Panc1 (cell line): ENCODE measurements around the gene TTC28. TPM values are rescaled to one million over a fixed set of nuclear protein-coding genes. Genes with fewer than 3 reads are reported as not detected.
A peak's percentile ranks its signal among the peaks of the same experiment; 100 is the strongest.

Experiments used
- ATAC-seq: fragments of 200-7000 bp; cut with Tn5 transposase; 2 replicates; pipeline ENCODE4 v1.9.1; 2020; ENCODE audit warnings: mild to moderate bottlenecking, moderate library complexity
- BruUV-seq: library from RNA; stranded (reverse); fragments of 400-500 nt; replicated peaks from 2 replicates; lab custom pipeline; 2021; lab: Mats Ljungman, UMichigan
- CTCF ChIA-PET: fragments of 300-600 bp; sonication (Branson Sonifier 250); formaldehyde crosslinking; loops from one replicate; lab custom pipeline; 2022; ENCODE audit warnings: antibody characterized with exemption; lab: Charles Lee
- POLR2A ChIA-PET: fragments of 300-600 bp; sonication (Branson Sonifier 250); formaldehyde crosslinking; loops from one replicate; lab custom pipeline; 2022; ENCODE audit warnings: antibody characterized with exemption; lab: Charles Lee
- DNase-seq: peaks from one replicate; pipeline ENCODE4 v3.0.0-alpha.2; 2010; ENCODE audit warnings: low read depth, low spot score
- H3K27ac ChIP-seq: 2 replicates; pipeline ENCODE4 v1.5.1; 2011; ENCODE audit warnings: mild to moderate bottlenecking, low read length, inconsistent platforms
- H3K27me3 ChIP-seq: fragments of 200-500 bp; sonication (Bioruptor generic); 2 replicates; pipeline ENCODE4 v1.6.0; 2014; ENCODE audit warnings: low read length, inconsistent platforms; ENCODE audit not compliant: control insufficient read depth, insufficient read depth
- H3K36me3 ChIP-seq: fragments of 200-500 bp; sonication (Bioruptor generic); 2 replicates; pipeline ENCODE4 v1.5.1; 2014; ENCODE audit warnings: inconsistent platforms, mild to moderate bottlenecking, low read length, moderate library complexity; ENCODE audit not compliant: control insufficient read depth, insufficient read depth
- H3K4me1 ChIP-seq: 2 replicates; pipeline ENCODE4 v1.5.1; 2011; ENCODE audit warnings: inconsistent platforms, mild to moderate bottlenecking, low read length, moderate library complexity; ENCODE audit not compliant: control insufficient read depth, insufficient read depth
- H3K4me3 ChIP-seq, 2 experiments: 2 replicates each; pipeline ENCODE4 v1.5.1; 2011 to 2012; ENCODE audit warnings: low read depth in 2 of 2, low read length in 2 of 2, mild to moderate bottlenecking in 2 of 2, inconsistent platforms in 1 of 2, moderate library complexity in 1 of 2
- H3K9me3 ChIP-seq: fragments of 200-500 bp; sonication (Bioruptor generic); 2 replicates; pipeline ENCODE4 v1.5.1; 2014; ENCODE audit warnings: low read depth, mild to moderate bottlenecking, inconsistent platforms, low read length, moderate library complexity; ENCODE audit not compliant: control insufficient read depth, insufficient read depth
- POLR2AphosphoS5 ChIP-seq: IDR thresholded peaks from 2 replicates; pipeline ENCODE4 v1.6.1; 2012; ENCODE audit warnings: mild to moderate bottlenecking, low read depth, low read length, moderate library complexity
- REST ChIP-seq, 2 experiments: IDR thresholded peaks; 2 replicates each; pipeline ENCODE4 v1.6.1; 2011 to 2012; ENCODE audit warnings: low read depth in 2 of 2, control low read depth in 1 of 2, low read length in 1 of 2, mild to moderate bottlenecking in 1 of 2, moderate library complexity in 1 of 2; ENCODE audit not compliant: insufficient read depth in 1 of 2
- SIN3A ChIP-seq: IDR thresholded peaks from 2 replicates; pipeline ENCODE4 v1.6.1; 2012; ENCODE audit warnings: low read depth, mild to moderate bottlenecking, low read length, moderate library complexity, borderline replicate concordance; ENCODE audit not compliant: insufficient read depth
- TCF7L2 ChIP-seq: IDR thresholded peaks from 2 replicates; pipeline ENCODE4 v1.6.1; 2011; ENCODE audit warnings: mild to moderate bottlenecking, low read depth, low read length, inconsistent platforms
- in situ Hi-C: cut with HindIII; loops from 2 replicates; pipeline ENCODE4 v1.10.0; 2016; ENCODE audit warnings: low sequenced_read_pairs, low pct_unique_long_range_greater_than_20kb
- intact Hi-C: fragments of 100-400 bp; cut with micrococcal nuclease; formaldehyde crosslinking; loops from one replicate; pipeline ENCODE4 v1.10.0; 2022; ENCODE audit not compliant: unreplicated experiment
- total RNA-seq: library from RNA; stranded (reverse); gene quantifications from one replicate; pipeline ENCODE4 v1.2.1, GENCODE V29; 2021; ENCODE audit not compliant: unreplicated experiment
- TF ChIP-seq, protein P1 (sequence below): fragments of 450-650 bp; IDR thresholded peaks from 2 replicates; pipeline ENCODE4 v1.5.1; 2017; ENCODE audit warnings: mild to moderate bottlenecking

Gene TTC28
- total RNA-seq, 1 experiment from 2014 or later: 24.8 TPM

DNA sequence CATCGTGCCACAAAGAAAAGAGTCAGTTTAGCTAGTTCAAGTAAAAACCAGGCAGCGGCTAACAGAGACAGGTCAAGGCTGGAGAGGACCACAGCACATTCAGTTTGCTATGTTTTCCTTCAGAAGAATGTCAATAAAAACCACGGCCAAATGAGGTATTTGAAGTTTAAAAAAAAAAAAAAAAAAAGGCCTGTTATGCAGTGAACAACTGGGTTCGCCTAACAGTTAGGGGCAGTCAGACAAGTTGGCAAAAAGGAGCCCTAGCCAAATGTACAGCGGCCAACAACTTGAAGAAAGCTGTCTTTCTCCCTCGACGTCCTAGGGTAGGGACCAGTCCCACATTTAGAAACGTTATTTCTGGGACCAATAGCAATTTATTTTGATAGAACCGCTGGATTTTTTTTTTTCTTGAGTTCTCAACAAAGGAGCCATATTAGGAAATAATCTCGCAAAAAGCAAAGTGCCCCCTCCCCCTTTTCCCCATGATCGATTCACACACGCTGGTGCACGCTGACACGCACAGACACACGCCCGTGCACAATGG, 237.8 kb downstream of the TTC28 start:
- DNase-seq: no peak
- intact Hi-C loops (loop anchor here (10.0 kb wide), 1 partner anchor 143 kb away; no protein-coding TSS in a partner anchor), in situ Hi-C loops (no loop called here)
- ChIA-PET POLR2A (interaction anchor here (0.7 kb wide), 1 partner anchor 110 kb away, joined by 6 read pairs; no protein-coding TSS in a partner anchor), CTCF (interaction anchor here (0.7 kb wide), 1 partner anchor 141 kb away, joined by 3 read pairs; no protein-coding TSS in a partner anchor)
- BruUV-seq: no TSS peak
- no peak for ATAC-seq
- H3K9me3 ChIP-seq: no peaks in the 10 kb centered on the region
- peak overlapping the region; percentile 51 to 65 for H3K4me3 ChIP-seq
- TF ChIP-seq POLR2AphosphoS5 (no peak), SIN3A (no peak), REST (IDR thresholded peaks at IDR 0.05; ENCODE audit: insufficient read depth in 1 of 2, low read depth in 2 of 2, low read length in 1 of 2) (no peak)
- H3K27me3 ChIP-seq: no peaks in the 10 kb centered on the region
- H3K27ac ChIP-seq: peak overlapping the region; percentile 21; the same call in 1 of the 2 replicates
- peaks cover 7% of the 10 kb centered on the region for H3K4me1 ChIP-seq
- H3K36me3 ChIP-seq: no peaks in the 10 kb centered on the region

DNA sequence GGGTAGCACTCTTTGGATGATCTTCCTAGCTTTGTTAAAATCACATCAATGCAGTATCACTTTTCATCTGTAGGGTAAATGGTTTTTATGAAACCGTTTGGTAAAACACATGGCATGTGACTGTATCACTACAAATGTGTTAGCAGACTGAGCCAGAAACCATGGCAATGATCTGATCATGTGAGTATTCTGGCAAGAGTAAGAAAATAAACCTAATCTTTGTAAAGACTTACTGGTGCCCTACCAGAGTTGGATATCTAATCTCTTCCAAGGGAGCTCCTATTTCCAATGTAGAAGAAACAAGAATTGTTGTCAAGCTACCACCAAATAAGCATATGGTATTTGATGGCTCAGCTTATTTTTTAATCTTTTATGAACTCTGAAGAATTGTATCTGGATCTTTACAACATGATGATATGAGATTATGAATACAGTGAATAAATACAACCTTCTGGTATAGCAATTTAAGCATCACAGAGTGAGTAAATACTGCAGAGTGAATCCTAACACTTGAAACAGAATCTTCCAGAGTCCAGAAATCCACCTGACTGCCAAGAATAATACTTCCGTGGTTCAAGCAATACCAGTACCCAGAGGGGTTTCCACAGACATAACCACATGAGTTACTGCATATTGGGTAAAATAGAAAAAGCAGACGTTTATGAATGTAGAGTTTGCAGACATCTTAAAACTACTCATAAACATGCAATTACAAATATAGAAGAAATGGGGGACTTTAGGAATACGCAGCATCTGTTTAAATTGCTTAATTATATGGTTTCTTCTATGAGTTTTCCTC, 238.8 kb downstream of the TTC28 start:
- Histone ChIP-seq H3K27ac (no peak overlapping the region), H3K4me3 (no peak overlapping the region), H3K36me3 (no peaks in the 10 kb centered on the region), H3K27me3 (no peaks in the 10 kb centered on the region), H3K9me3 (no peaks in the 10 kb centered on the region), H3K4me1 (peaks cover 7% of the 10 kb centered on the region)
- no TSS peak for BruUV-seq
- ChIA-PET CTCF (no interaction called here), POLR2A (no interaction called here)
- in situ Hi-C loops: no loop called here
- ATAC-seq (no peak), DNase-seq (no peak)
- no peak for TF ChIP-seq REST (IDR thresholded peaks at IDR 0.05; ENCODE audit: insufficient read depth in 1 of 2, low read depth in 2 of 2, low read length in 1 of 2)
- TF ChIP-seq, protein P1, sequence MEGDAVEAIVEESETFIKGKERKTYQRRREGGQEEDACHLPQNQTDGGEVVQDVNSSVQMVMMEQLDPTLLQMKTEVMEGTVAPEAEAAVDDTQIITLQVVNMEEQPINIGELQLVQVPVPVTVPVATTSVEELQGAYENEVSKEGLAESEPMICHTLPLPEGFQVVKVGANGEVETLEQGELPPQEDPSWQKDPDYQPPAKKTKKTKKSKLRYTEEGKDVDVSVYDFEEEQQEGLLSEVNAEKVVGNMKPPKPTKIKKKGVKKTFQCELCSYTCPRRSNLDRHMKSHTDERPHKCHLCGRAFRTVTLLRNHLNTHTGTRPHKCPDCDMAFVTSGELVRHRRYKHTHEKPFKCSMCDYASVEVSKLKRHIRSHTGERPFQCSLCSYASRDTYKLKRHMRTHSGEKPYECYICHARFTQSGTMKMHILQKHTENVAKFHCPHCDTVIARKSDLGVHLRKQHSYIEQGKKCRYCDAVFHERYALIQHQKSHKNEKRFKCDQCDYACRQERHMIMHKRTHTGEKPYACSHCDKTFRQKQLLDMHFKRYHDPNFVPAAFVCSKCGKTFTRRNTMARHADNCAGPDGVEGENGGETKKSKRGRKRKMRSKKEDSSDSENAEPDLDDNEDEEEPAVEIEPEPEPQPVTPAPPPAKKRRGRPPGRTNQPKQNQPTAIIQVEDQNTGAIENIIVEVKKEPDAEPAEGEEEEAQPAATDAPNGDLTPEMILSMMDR: no peak
- no peak for TF ChIP-seq POLR2AphosphoS5
- no peak for TF ChIP-seq TCF7L2
- no peak for TF ChIP-seq SIN3A
- intact Hi-C loops: loop anchor here (10.0 kb wide), 1 partner anchor 144 kb away; no protein-coding TSS in a partner anchor
